ENCODE results near the gene MRTO4. TPM values are rescaled to one million over a fixed set of nuclear protein-coding genes. Genes with fewer than 3 reads are reported as not detected.
"Not testable (repeated sequence)": the region's sequence is repeated elsewhere in the genome, so short reads cannot be mapped to it uniquely, and the experiment has no call there.

The MRTO4 gene
- total RNA-seq, 1 experiment from 2014 or later = 117 TPM

- Histone ChIP-seq H3K4me1 (ENCODE audit: insufficient read depth, low read length) (peaks cover 4% of the 10 kb centered on the region), H3K9me3 (ENCODE audit: low read length) (no peaks in the 10 kb centered on the region), H3K27me3 (ENCODE audit: low read length) (no peaks in the 10 kb centered on the region), H3K4me2 (ENCODE audit: low read length) (no peak overlapping the region), H3K36me3 (ENCODE audit: low read depth, low read length) (no peaks in the 10 kb centered on the region), H3K9me2 (replicated peaks; ENCODE audit: low read length) (no peaks in the 10 kb centered on the region), H3K27ac (ENCODE audit: low read length) (no peak overlapping the region), H3K4me3 (ENCODE audit: low read length) (no peak overlapping the region), H3K9ac (ENCODE audit: low read length) (no peak overlapping the region), H3F3A (ENCODE audit: low read length, unreplicated experiment) (no peaks in the 10 kb centered on the region), H3K79me2 (ENCODE audit: low read length) (no peaks in the 10 kb centered on the region), H4K20me1 (ENCODE audit: low read length) (no peaks in the 10 kb centered on the region), H2AFZ (ENCODE audit: low read length) (no peak overlapping the region)
- TF ChIP-seq, protein P1, sequence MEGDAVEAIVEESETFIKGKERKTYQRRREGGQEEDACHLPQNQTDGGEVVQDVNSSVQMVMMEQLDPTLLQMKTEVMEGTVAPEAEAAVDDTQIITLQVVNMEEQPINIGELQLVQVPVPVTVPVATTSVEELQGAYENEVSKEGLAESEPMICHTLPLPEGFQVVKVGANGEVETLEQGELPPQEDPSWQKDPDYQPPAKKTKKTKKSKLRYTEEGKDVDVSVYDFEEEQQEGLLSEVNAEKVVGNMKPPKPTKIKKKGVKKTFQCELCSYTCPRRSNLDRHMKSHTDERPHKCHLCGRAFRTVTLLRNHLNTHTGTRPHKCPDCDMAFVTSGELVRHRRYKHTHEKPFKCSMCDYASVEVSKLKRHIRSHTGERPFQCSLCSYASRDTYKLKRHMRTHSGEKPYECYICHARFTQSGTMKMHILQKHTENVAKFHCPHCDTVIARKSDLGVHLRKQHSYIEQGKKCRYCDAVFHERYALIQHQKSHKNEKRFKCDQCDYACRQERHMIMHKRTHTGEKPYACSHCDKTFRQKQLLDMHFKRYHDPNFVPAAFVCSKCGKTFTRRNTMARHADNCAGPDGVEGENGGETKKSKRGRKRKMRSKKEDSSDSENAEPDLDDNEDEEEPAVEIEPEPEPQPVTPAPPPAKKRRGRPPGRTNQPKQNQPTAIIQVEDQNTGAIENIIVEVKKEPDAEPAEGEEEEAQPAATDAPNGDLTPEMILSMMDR (conservative IDR thresholded peaks at IDR 0.05; ENCODE audit: low read depth, low read length) = no peak
- TF ChIP-seq EZH2phosphoT487 (IDR thresholded peaks at IDR 0.05; ENCODE audit: borderline replicate concordance, low read length) = no peak
- TF ChIP-seq EZH2 (IDR thresholded peaks at IDR 0.05; ENCODE audit: low read length, unreplicated experiment) = no peak
- BruUV-seq (replicated peaks) = no TSS peak
- ChIA-PET CTCF (no interaction called here), POLR2A (ENCODE audit: unreplicated experiment) (no interaction called here)
- intact Hi-C loops (cut with micrococcal nuclease) = no loop called here
- DNase-seq = no peak
- no peak for ATAC-seq
Observed at GRCh38 chr1:19268445-19268844, 16.8 kb downstream of the MRTO4 start.

DNA sequence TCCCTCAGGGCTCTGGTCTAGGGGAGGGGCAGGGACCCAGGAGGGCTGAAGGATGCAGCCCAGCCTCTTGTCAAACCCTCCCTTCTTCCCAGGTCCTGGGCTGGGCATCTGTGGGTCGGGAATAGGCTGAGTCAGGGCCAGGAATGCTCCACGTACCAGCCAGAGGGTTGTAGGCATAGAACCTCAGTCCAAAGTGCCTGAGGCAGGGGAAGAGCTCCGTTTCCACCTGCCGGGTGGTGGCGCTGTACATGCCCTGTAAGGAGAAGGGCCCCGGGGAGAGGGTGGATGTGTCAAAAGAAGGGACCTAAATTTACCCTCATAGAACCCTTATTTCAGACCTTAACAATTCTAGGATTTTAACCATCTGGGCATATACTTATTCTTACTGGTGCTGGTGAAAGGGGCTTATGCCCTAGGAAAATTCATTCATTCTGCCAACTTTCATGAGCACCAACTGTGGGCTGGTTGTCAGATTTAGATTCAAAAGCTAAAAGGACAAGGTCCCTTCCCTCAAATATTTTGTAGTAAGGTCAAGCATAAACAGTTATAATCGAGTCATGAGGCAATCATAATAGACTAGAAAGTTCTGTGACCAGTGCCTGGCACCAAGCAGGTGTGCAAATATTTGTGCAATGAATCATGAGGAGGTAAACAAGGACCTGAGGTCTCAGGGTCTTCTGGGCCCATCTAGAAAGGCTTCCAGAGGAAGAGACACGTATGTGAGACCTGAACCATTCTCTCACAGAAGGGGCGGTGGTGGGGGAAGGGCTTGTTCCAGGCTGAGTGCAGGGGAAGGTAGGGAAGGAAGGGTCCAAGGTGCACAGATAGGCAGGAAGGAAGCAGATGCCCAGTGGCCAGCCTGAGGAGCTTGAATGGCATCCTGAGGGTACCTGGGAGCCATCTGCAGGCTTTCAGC is 18.1 kb downstream of the MRTO4 start:
- peak; percentile 82 for ATAC-seq
- not testable (repeated sequence) for H3K9ac ChIP-seq (ENCODE audit: low read length)

DNA sequence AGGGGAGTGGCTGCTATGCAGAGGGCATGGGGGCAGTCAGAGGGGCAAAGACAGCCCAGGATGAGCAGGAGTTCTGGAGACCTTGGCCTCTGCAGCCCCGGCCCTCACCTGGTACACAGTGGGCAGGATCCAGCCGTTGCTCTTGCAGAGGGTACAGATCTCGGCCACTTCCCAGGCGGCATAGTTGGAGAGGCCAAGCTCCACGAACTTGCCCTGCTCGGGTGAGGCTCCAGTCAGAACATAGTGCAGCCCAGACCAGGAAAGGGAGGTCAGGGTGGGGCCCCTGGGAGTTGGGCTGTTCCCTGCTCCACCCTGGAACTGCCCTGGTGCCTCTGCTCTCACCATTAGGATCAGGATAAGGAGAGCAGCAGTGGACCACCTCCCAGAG is 18.7 kb downstream of the MRTO4 start:
- not testable (repeated sequence) for DNase-seq

More for the DNA sequence above, 18.1 kb downstream of the MRTO4 start:
- CTCF ChIA-PET; DNase-seq; H3K36me3 ChIP-seq (ENCODE audit: low read depth, low read length); H2AFZ ChIP-seq (ENCODE audit: low read length); intact Hi-C loops (cut with micrococcal nuclease); H3K9me3 ChIP-seq (ENCODE audit: low read length); H3F3A ChIP-seq (ENCODE audit: low read length, unreplicated experiment); BruUV-seq (replicated peaks); H3K27me3 ChIP-seq (ENCODE audit: low read length); H3K79me2 ChIP-seq (ENCODE audit: low read length); H3K9me2 ChIP-seq (replicated peaks; ENCODE audit: low read length); H3K4me2 ChIP-seq (ENCODE audit: low read length); H3K27ac ChIP-seq (ENCODE audit: low read length); H4K20me1 ChIP-seq (ENCODE audit: low read length); H3K4me1 ChIP-seq (ENCODE audit: insufficient read depth, low read length); H3K4me3 ChIP-seq (ENCODE audit: low read length); POLR2A ChIA-PET (ENCODE audit: unreplicated experiment): not testable (repeated sequence)

More for the DNA sequence above, 18.7 kb downstream of the MRTO4 start:
- H3F3A ChIP-seq (ENCODE audit: low read length, unreplicated experiment); H3K9me2 ChIP-seq (replicated peaks; ENCODE audit: low read length); POLR2A ChIA-PET (ENCODE audit: unreplicated experiment); H3K4me3 ChIP-seq (ENCODE audit: low read length); H3K9ac ChIP-seq (ENCODE audit: low read length); H3K4me2 ChIP-seq (ENCODE audit: low read length); CTCF ChIA-PET; H3K79me2 ChIP-seq (ENCODE audit: low read length); H4K20me1 ChIP-seq (ENCODE audit: low read length); H3K9me3 ChIP-seq (ENCODE audit: low read length); H3K27ac ChIP-seq (ENCODE audit: low read length); BruUV-seq (replicated peaks); H3K4me1 ChIP-seq (ENCODE audit: insufficient read depth, low read length); H3K36me3 ChIP-seq (ENCODE audit: low read depth, low read length); H3K27me3 ChIP-seq (ENCODE audit: low read length); intact Hi-C loops (cut with micrococcal nuclease); H2AFZ ChIP-seq (ENCODE audit: low read length): not testable (repeated sequence)
- peak; percentile 25; the same call in 1 of the 2 replicates for ATAC-seq

All from PC-3 (cell line).